ENCODE results near the gene YWHAQ.

YWHAQ gene

DNA sequence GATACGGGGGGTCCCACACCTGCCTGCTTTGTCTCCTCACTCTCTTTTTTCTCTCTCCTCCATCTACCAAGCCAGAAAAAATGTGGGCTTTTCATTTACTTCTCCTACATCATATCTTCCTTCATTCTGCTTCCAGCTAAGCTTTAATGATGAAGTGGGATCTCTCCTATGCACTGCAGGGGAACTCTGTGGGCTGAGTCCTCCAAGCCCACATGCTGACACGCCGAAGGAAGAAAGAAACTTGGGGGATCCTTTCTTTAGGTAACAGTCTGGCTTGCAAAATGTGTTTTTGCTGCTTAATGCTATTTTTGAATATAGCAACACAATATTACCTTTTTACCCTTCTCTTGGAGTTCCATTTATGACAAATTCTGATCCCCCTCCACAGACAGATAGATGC is 33.6 kb upstream of the YWHAQ start:
- ChIA-PET POLR2A (no interaction called here), CTCF (interaction anchor here (2.0 kb wide), 1 partner anchor 9 kb away, joined by 4 read pairs; no protein-coding TSS in a partner anchor)
- TF ChIP-seq, protein P1, sequence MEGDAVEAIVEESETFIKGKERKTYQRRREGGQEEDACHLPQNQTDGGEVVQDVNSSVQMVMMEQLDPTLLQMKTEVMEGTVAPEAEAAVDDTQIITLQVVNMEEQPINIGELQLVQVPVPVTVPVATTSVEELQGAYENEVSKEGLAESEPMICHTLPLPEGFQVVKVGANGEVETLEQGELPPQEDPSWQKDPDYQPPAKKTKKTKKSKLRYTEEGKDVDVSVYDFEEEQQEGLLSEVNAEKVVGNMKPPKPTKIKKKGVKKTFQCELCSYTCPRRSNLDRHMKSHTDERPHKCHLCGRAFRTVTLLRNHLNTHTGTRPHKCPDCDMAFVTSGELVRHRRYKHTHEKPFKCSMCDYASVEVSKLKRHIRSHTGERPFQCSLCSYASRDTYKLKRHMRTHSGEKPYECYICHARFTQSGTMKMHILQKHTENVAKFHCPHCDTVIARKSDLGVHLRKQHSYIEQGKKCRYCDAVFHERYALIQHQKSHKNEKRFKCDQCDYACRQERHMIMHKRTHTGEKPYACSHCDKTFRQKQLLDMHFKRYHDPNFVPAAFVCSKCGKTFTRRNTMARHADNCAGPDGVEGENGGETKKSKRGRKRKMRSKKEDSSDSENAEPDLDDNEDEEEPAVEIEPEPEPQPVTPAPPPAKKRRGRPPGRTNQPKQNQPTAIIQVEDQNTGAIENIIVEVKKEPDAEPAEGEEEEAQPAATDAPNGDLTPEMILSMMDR (IDR thresholded peaks at IDR 0.05; ENCODE audit: insufficient read depth, low read length, missing control alignments), result no peak

DNA sequence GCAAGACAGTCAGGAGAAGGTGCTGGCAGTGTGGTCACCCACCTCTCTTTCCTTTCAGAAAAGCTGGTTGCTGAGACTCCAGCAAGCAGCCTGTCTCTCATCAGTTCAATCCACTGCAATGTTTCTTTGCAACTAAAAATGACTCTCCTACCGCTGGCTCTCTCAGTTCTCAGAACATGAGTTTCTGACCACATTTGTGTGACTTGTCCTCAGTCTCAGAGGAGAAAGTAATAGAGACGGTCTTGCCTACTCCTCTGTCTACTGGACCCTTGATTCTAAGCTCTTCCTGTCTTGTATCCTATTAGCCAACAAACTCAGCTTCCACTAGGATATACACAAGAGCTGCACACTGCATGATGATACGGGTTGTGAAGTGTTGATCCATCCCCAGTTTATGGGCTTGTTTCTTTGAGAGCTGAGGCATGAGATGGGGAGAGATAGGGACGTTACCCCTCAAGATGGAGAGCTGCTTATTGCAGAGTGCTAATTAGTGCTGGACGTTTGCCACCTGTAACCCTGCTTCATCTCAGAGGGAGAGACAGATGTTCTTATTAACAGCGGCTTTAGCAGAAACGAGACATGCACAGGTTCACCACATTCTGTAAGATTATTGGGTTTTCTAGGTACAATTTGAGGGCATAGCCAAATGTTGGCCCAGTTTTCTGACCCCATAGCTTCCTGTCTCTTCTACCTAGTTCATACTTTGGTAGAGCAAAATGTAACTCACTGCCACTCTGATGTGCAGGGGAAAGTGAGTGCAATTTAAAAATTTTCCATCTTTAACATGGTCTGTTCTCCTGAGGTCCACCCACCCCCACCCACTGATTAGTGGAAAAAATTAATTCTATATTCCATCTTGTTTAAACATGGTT is 32.4 kb upstream of the YWHAQ start:
- H3K4me3 ChIP-seq (ENCODE audit: low read depth, low read length), result no peak overlapping the region
- ChIA-PET CTCF (interaction anchor here (1.1 kb wide), 1 partner anchor 19 kb away, joined by 3 read pairs; no protein-coding TSS in a partner anchor), POLR2A (no interaction called here)
- DNase-seq (ENCODE audit: low read depth, low spot score), result no peak
- TF ChIP-seq, protein P1 (IDR thresholded peaks at IDR 0.05; ENCODE audit: insufficient read depth, low read length, missing control alignments), result no peak

More for the DNA sequence above, 33.6 kb upstream of the YWHAQ start:
- H3K4me3 ChIP-seq (ENCODE audit: low read depth, low read length), result no peak overlapping the region
- DNase-seq (ENCODE audit: low read depth, low spot score), result no peak

DNA sequence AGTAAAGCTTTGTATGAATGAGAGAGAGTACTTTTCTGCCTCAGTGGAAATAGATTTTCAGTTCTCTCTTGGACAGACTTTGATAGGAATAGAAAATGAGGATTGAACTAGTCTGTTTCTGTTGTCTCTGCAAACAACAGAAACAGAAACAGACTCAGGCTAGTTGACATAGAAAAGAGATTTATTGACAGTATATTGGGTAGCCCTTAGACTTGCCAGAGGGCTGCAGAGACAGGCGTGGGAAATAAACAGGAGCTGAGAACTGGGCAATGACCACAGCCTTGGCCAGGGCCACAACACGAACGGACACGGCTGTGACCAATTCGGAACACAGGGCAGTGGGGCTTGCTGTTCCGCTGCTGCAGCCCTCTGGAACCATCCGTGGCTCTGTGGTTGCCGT is 30.5 kb upstream of the YWHAQ start:
- ChIA-PET POLR2A (no interaction called here), CTCF (interaction anchor here (0.8 kb wide), 1 partner anchor 27 kb away, joined by 3 read pairs; no protein-coding TSS in a partner anchor)
- no peak overlapping the region for H3K4me3 ChIP-seq (ENCODE audit: low read depth, low read length)
- no peak for DNase-seq (ENCODE audit: low read depth, low spot score)
- TF ChIP-seq, protein P1 (IDR thresholded peaks at IDR 0.05; ENCODE audit: insufficient read depth, low read length, missing control alignments), result no peak

DNA sequence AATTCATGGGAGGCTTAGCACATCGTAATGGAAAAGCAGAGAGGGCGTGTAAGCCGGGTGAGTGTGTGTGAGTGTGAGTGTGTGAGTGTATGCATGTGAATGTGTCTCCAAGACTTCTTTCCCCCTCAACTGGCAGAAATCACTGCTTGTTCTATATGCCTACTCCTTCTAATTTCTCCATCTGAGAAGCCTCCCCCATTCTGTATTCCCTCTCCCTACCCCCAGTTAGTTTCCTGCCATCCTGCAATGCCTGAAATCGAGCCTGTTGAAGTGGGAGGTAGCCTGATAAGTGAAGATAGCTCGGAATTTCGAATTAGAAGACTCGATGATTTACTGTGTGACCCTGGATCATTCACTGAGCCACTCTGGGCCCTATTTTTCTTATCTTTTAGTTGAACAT is 30.0 kb upstream of the YWHAQ start:
- ChIA-PET POLR2A (no interaction called here), CTCF (interaction anchor here (0.8 to 1.1 kb wide), 2 partner anchors 21 to 27 kb away, joined by 3 to 4 read pairs; no protein-coding TSS in a partner anchor)
- DNase-seq (ENCODE audit: low read depth, low spot score), result no peak
- no peak overlapping the region for H3K4me3 ChIP-seq (ENCODE audit: low read depth, low read length)
- TF ChIP-seq, protein P1 (IDR thresholded peaks at IDR 0.05; ENCODE audit: insufficient read depth, low read length, missing control alignments), result no peak

DNA sequence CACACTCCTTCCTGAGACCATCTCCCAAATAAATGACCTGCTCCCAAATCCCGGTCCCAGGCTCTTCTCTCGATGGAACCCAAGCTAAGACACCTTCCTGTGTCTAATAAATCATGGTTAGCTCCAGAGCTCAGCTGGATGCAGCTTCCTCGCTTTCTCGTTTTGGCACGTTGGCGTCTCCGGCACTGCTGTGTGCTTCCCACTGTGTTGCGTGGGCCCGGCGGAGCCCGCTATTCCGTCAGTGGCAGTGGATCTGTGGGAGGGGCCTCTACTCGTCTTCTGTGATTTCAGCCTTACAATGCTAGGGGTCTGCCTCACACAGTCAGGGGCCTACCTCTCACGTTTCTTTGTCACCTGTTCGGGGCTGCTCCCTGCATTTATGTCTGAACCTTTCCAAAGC is 29.4 kb upstream of the YWHAQ start:
- CTCF ChIA-PET, result interaction anchor here (1.1 kb wide), 1 partner anchor 22 kb away, joined by 4 read pairs; no protein-coding TSS in a partner anchor
- TF ChIP-seq, protein P1 (IDR thresholded peaks at IDR 0.05; ENCODE audit: insufficient read depth, low read length, missing control alignments), result no peak
- POLR2A ChIA-PET, result no interaction called here
- H3K4me3 ChIP-seq (ENCODE audit: low read depth, low read length), result no peak overlapping the region
- no peak for DNase-seq (ENCODE audit: low read depth, low spot score)

DNA sequence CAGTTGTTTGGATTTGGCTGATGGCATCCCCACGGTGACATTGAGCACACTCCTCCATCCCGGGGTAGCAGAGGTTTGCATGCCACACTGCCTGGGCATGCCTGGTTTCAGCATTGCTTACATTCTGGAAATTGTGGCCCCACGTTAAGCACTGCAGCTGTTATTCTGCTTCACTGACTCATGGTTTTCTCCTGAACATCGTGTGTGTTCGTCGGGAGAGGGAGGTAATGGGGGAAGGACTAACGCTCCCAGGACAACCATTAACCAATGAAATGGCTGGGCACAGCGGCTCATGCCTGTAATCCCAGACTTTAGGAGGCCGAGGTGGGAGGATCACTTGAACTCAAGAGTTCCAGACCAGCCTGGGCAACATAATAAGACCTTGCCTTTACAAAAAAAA is 28.2 kb upstream of the YWHAQ start:
- DNase-seq (ENCODE audit: low read depth, low spot score), result no peak
- H3K4me3 ChIP-seq (ENCODE audit: low read depth, low read length), result no peak overlapping the region
- POLR2A ChIA-PET, result interaction anchor here (1.0 kb wide), 1 partner anchor 16 kb away, joined by 3 read pairs; no protein-coding TSS in a partner anchor
- CTCF ChIA-PET, result no interaction called here
- TF ChIP-seq, protein P1 (IDR thresholded peaks at IDR 0.05; ENCODE audit: insufficient read depth, low read length, missing control alignments), result no peak
